ENCODE data around the gene NFKBIB.

The NFKBIB gene

DNA sequence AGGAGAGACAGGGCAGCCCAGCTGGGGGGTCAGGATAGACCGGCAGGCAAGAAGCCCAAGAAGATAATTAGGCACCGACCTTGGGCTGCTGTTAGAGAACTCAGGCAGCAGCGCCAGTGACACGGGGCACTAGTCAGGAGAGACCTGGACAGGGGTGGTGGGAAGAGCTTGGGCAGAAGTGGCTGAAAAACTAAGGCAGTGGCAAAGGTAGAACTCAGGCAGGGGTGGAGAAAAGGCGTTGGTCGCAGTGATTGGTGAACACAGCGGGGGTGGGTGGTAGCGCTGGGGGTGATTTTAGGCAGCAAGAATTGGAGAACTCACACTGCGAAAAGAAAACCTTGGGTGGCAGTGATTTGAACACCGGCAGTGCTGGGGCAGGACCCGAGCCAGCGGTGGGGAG, 7.9 kb downstream of the NFKBIB start:
- DNase-seq = no peak

DNA sequence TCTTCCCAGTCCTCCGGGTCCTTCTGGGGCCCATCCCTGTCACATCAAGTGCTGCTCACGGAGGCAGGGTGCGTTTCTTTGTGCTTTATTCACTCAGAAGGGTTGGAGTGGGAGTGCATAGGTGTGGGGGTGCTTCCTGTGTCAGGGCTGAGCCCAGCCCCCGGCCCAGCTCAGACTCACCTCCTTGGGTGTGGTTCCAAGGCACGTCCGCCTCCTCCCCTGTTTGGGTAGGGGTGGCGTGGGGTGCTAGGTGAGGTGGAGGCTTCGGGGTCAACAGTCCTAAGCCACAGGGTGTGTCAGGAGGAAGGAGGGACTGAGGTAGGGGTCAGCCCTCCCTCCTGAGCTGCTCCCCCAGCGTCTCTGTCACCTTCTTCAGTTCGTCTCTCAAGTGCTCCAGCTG, 9.1 kb downstream of the NFKBIB start:
- DNase-seq = no peak

DNA sequence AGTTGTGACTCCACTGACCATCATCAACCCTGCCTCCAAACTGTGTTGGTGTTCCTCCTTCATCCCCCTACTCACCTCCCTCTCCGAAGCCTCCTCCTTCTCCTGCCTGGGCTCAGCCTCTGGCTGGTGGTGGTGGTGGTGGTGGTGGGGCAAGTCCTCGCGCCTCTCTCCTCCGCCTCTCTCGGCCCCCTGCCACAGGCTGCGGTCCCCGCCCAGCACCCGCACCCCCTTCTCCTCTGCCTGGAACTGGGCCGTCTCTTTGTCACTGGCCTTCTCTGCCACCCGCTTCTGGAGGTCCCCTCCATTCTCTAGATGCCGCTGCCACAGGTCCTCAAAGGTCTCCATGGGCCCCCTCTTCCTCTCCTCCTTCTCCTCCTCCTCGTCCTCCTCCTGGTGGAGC, 10.7 kb downstream of the NFKBIB start:
- no peak for DNase-seq

DNA sequence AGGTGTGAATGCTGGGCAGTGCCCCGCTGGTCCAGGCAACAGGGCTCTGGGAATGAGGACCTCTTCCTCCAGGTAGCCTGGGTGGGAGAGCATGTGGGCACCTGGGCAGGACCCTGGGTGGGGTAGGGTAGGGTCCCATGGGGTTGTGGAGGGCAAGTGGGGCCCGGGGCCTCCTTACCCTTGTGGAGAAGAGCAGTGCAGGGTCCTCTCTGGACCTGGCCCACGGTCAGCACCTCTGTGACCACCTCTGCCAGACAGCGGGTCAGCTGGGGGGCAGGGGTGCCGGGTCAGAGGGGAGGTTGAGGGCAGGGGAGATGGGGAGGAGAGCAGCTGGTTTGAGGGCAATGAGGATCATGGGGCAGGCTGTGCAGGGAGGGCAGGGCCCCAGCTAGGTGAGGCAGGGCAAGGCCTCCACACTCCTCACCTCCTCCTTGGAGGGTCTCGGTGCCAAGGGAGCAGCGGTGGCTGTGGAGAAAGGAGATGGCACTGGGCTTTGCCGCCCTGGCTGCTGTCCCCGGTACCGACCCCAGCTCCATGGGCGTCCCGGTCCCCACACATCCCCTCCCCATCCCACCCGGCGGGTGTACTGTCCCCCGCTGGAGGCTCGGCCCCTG, 11.7 kb downstream of the NFKBIB start:
- no peak for DNase-seq

DNA sequence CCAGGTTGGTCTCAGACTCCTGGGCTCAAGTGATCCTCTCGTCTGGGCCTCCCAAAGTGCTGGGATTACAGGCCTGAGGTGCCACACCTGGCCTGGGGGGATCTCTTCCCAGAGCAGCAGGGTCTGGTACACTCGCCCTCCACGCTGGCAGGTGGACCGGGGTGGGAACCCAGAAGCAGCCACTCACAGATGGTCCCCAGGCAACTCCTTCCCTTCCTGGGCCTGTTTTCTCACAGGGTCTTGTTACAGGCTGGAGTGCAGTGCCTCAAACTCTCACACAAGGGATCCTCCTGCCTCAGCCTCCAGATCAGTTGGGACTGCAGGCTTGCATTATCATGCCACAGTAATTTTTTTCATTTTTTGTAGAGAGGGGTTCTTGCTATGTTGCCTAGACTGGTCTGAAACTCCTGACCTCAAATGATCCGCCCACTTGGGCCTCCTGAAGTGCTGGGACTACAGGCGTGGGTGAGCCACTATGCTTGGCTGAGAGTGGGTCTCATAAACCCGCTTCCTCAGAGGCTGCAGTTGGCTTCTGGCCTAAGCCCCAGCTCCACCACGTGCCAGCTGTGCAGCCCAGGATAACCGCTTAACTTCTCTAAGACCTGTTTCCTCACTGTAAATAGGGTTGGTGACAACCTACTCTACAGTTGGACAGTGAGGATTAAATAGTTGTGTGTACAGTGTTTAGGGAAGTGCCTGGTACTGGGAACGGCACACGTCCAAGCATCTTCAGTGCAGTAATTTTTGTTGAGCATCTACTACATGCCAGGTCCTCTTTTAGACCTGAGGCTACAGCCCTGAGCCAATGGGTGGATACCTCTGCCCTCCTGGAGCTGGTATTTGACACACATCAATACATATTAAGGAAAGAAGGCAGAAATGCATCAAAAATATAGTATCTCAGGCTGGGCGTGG, 13.1 kb downstream of the NFKBIB start:
- DNase-seq = no peak

DNA sequence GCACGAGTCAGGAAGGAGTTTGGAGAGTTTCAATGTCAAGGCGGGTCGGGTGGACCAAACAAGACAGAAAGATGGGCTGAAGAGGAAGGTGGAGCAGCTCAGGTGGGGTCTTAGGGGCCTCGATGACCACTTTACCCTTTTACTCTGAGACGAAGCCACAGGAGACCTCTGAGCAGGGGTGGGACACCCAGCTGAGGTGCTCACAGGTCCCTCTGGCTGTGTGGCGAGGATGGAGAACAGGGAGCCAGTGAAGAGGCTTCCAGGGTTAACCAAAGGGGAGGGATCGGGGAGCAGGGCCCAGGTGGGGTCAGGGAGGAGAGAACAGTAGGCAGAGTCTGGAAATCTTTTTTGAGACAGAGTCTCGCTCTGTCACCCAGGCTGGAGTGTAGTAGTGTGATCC, 14.2 kb downstream of the NFKBIB start:
- no peak for DNase-seq

DNA sequence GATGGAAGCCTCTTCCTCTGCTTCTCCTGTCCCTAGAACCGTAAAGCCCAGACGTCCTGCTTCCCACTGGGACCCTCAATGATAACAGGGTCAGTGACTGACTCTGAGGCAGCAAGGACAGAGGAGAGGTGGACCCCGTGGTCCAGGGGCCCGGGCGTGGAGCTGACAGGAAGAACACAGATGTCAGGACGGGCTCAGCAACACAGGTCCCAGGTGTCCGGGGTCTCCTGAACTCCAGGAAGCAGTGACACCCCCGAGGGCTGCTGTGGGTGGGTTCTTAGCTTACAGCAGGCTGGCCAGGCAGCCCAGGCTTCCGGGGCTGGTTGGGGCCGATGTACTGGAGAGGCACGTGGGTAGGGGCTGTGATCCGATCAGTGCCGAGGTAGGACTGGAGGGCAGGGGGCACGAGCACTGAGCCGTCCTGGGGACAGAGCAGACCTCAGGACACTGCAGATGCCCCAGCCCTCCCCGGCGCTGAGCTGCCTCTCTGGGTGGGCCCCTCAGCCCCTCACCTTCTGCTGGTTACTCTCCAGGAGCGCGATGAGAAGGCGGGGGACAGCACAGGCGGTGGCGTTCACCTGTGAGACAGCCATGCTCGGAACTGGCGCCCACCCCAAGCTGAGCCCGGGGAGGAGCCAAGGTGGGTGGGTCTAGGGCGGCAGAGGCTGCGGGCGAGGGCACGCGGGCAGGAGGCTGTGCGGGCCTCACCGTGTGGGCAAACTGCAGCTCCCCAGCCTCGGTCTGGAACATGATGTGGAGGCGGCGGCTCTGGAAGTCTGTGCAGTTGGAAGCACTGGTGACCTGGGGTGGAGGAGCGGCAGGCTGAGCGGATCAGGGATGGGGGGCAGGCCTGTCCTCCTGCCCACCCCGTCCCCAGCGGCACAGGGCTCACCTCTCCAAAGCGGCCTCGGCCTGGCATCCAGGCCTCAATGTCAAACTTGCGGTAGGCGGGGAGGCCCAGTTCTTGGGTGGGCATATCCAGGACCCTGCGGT, 15.9 kb downstream of the NFKBIB start:
- DNase-seq = no peak

DNA sequence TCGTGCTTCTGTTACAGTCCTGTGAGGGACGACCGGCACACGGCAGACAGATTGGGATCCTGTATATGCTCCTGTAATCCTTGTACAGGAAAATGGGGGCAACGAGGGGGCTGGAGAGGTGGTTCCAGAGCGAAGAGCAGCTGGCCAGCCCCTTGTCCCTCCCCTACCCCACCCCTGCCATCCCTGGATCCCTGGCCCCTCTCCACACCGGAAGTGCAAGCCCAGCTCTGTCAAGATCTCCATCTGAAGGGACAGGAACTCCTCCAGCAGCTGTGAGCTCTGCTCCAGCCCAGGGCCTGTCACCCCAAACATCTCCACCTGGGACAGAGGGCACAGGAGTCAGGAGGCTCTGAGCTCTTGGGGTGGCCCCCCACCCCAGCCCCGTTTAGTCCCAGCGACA, 17.7 kb downstream of the NFKBIB start:
- DNase-seq = no peak

DNA sequence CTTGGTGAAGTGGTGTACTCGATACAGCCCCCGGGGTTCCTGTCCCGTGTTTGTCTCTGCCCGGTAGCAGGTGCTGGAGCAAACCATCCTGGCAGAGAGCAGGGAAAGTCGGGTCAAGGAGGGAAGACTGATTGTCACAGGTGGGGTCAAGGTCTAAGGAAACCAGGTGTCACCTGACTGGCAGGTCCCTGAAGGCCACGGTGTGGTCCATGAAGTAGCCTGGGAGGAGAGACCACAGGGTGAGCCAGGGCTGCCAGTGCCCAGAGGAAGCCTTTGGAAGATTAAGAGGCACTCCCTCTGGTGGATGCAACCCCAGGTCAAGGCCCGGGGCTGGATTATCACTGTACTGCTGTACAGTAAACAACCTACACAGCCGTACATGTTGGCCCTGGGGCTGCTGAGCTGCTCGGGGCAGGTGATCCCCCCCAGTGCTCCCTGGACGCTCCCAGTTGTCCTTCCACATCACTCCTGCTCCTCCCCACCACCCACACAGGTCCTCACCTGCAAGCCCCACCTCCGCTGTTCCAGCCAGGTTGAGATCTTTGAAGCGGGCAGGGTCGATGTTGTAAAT, 18.2 kb downstream of the NFKBIB start:
- no peak for DNase-seq

DNA sequence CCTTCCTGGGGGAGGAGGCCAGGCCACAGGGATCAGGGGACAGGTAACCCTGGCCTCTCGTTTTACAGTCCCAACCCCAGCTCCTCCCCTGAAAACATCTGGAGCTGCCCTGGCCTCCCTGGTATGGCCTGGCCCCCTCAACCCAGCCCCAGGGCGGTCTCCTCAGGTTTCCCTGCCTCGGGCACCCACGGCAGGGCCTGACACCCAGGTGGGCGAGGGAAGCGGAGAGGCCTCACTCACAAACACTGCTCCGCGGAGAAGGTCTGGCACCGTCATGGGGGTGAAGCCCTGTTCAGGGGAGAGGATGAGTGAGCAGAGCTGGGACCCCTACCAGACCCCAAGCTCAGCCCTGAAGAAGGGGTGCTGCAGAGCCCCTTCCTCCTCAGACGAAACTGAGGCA, 18.8 kb downstream of the NFKBIB start:
- no peak for DNase-seq

DNA sequence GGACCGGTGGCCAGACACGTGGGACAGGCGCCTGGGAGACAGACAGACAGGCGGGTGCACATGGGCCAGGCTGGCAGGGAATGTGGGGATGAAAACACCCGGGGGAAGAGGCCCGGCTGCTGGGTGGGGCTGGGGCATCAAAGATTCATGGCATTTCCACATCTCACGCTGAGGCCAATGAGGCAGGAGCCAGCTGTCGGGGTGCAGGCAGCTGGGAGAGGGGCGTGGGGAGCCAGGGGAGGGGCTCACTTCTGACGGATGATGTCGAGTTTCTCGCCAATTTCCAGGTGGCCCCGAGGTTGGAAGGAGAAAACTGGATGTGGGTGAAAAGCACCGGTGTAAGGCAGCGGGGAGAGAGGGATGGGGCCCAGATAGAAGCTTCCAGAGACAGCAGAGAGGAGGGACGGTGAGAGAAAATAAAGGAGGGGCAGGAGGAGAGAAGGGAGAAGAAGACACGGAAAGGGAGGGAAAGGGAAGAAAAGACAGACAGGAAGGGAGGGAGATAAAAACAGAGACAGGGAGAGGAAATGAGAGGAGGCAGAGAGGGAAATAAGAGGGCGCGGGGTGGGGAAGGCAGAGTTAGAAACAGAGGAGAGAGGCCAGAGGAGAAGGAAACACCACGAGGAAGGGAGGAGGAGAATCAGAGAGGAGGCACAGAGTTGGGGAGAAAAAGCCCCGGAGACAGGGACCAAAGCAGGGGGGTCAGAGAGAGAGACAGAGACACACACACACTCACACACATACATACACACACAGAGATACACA, 20.2 kb downstream of the NFKBIB start:
- no peak for DNase-seq

DNA sequence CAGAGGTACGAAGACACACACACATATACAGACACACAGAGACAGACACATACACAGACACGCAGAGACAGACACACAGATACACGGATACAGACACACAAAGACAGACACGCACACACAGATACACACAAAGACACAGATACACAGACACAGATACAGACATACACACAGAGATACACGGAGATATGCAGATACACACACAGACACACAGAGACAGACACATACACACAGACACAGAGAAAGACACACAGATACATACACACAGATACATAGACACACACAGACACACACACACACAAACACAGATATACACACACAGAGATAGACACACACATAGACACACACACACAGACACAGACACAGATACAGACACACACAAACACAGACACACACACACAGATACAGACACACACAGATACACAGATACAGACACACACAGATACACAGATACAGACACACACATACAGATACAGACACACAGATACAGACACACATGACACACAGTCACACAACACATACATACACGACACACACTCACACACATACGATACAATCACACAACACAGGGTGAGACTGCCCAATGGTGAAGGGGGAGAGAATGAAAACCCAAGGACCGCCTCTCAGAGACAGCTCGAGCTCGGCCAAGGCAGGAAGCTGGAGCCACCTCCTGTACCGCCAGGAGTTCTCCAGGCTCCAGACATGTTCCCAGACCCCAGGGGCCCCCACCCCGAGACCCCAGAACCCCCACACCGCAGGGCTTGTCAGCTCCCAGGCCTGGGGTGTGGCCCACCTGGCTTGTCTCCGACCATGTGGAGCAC, 21.0 kb downstream of the NFKBIB start:
- DNase-seq = no peak

DNA sequence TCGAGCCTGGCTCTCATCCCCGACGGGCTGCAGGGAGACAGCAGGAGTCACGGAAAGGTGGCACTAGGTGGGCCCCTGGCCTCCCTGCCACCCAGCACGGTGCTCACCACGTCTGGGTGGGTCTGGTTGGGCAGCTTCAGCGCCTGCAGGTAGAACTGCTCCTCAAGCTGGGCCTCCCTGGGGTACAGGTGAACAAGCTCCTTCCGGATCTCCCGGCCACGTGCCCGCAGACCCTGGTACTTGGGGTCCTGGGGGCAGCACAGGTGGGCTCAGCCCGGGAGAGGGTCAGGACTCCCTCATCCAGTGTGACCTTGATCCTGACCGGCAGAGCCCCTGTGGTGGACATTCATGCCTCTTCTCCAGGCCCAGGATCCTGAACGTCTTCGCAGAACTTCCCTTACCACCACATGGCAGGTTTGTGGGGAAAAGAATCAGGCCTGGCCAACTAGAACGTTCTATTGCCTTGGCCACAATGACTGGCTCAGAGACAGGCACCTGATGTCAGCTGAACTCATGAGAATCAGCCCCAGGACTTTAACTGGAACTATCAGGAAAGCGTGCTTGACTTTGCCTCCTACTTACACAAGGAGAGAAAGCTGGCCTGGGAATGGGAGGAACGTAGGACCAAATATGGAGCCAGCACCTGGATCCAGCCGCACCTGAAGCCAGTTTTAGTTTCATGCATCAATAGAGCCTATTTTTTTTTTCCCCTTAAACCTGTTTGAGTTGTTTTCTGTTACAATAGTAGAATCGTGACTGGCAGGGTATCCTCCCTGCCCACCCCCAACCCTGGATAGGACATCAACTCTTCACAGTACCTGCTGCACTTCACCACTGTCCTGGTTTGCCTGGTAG, 21.9 kb downstream of the NFKBIB start:
- no peak for DNase-seq

DNA sequence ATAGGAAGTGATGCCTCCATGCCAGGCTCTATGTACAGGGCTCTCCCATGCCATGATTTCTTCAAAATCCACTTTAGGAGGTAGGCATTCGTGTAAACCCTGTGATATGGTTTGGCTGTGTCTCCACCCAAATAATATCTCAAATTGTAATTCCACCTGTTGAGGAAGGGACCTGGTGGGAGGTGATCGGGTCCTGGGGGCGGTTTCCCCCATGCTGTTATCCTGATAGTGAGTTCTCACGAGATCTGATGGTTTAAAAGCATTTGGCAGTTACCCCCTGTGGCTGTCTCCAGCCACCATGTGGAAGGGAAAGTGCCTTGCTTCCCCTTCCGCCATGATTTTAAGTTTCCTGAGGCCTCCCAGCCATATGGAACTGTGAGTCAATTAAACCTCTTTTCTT, 22.7 kb downstream of the NFKBIB start:
- no peak for DNase-seq

DNA sequence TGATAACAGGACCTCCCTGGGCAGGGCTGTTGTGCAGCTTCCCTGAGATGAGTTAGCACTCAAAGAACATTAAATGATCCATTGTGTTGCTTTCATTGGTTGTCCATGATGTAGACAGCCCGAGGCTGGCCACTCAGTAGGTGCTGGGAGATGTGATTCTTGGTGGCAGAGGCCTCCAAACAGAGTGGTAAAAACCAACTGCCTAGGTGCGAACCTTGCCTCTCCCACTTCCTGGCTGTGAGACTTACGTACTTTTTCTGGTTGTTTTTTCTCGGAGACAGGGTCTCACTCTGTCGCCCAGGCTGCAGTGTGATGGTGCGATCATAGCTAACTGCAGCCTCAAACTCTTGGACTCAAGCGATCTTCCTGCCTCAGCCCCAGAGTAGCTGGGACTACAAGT, 24.6 kb downstream of the NFKBIB start:
- no peak for DNase-seq

DNA sequence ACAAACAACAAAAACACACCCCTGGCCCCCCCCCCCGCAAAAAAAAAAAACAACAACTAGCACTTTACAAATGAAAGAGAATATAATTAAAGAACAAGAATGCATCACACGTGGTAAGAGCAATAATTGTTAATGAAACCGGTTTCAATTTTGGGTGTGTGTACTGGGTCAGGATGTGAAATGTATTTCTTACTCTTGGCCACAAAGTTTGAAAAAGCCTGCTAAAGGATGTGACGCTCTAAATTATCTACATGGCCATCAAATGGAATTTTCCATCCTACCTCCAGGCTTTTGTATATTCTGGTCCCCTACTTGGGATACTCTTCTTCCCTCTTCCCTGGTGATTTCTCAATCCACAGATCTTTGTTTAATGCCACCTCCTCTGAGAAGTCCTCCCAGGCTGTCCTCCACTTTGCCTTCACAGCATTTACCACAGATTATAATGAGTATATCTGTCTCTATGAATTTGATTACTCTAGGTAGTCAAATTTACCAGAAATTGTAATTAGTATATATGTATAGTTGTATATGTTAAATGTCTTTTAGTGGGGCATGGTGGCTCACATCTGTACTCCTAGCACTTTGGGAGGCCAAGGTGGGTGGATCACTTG, 28.7 kb downstream of the NFKBIB start:
- DNase-seq = no peak

DNA sequence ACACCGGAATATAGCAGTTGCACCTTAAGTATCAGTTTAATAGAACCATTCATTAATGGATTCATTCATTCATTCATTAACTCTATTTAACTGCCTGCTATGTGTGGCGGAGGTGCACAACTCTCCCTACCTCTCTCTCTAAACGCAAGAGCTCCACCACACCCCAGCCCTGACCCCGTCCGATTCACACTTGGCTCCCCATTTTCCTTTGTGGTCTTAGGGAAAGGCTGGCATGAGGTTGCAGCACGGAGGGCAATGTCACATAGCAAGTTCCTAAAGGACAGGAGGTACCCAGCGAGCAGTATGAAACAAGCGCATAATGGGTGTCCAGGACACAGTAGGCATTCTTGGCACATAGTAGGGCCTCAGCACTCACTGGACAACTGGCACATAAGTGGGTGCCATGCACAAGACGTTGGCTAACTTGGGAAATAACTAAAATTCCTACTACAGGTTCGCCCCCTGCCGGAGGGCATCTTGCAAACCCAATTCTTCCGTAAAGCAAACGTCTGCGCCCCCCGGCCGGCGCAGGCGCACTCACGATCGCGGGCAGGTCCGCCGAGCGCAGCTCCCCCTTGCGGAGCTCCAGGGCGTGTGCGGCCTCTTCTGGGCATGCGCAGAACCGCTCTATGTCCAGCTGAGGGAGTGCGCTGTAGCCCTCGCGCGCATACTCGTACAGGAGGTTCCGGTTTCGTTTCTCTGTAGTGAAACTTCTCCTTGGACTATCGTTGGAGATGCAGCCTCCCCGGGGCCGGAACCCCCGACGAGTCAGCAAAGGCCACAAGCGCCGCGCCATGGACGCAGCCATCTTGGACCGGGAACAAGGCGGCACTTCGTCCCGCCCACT, 30.4 kb downstream of the NFKBIB start, which contains the start of gene SARS2:
Gene SARS2, minus strand, starts transcription at position 835 of the 847 bp plus-strand sequence. Its CDS starts 27 bp downstream, at position 808.
- DNase-seq = peak; percentile 93

DNA sequence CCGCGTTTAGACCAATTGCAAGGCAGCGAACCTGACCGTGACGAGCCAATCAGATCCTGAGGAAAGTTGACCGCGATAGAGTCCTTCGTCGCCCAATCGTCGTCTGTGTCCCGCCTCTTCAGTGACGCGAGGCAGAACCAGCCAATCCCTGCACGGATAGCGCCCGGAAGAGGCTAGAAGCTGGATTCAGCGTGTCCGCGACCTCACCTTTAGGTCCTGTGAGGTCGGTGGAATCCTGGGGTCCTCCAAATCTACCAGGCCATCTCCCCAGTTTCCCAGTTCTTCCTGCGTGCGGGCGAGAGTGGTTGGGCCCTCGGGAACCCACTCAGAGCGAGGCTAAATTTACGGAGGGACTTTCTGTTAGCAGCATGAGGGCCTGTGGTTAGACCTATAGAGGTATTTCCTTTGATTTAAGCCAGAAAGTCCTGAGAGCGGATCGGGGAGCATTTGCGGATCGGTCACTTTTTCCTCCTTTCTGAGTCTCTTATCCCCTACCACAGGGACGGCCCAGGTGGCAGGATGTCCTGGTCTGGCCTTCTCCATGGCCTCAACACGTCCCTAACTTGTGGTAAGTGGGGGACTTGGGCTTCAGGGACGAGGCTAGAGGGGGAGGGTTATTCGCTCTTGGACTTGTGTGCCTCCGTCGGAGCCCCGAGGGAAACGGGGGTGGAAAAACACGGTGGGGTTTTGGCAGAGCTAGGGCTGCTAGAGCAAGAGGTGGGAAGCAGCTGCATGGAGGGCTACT, 31.2 kb downstream of the NFKBIB start, which contains the start of gene MRPS12:
Gene MRPS12, plus strand, starts transcription at position 169 of the 745 bp plus-strand sequence. Its CDS starts 351 bp downstream, at position 520.
- DNase-seq = peak; percentile 99

All from GDM1 (cell line).